ENCODE results near the gene MOAP1. TPM values are rescaled to one million over a fixed set of nuclear protein-coding genes. Genes with fewer than 3 reads are reported as not detected.

The MOAP1 gene
- total and polyA plus RNA-seq, 2 of the 8 experiments (the other 6 are each of a cell fraction or from before 2014, with no cell fraction given) = 18.3 to 20.1 TPM

DNA sequence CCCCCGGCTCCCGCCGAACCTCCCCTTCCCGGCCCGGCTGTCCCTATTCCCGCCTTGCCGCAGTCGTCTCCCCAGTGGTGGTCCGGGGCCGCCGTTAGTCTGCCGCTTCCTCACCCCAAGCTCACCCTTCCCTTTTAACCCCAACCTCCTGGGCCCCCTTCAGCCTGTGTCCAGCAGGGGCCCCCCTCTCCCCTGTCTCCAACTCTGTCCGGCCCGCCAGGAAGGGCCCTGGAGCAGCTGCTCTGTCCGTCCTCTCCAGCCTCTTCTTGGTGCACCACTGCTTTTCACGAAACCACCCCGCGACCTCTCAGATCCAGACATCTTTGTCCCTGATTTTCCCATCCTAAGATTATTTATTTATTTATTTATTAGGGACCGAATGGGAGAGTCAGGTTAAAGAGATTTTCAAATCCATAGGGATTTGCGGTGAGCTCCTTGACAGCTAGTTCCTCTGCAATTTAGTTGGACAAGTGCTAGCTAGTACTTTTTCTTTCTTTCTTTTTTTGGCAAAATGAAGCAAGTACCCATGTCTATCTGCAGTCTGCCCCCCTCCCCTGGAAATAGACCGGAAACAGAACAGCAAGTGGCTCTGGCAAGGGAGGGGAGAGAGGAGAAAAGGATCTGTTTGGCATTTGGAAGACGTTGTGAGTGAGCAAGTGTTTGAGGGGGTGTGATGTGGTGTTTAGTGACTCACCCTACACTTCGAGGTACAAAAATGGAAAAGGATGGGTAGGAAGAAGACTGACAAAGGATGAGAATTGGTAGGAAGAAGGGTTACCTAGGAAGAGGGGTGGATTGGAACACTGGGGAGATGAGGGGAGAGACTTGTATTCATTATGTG, 23.0 kb upstream of the MOAP1 start:
- H3K4ac ChIP-seq (replicated peaks; ENCODE audit: insufficient read length, low read depth, low read length) = no peak overlapping the region
- H3K23me2 ChIP-seq (ENCODE audit: low read depth, low read length) = peaks cover 7% of the 10 kb centered on the region
- peak overlapping the region; percentile 71; the same call in 1 of the 2 replicates for H2BK5ac ChIP-seq (ENCODE audit: low read depth, low read length)
- H3K9ac ChIP-seq (replicated peaks in 1 of 4; ENCODE audit: extremely low read depth in 1 of 4, low read depth in 3 of 4, low read length in 3 of 4) = peak overlapping the region; percentile 70 to 84 (median 76)
- no peak overlapping the region for H3K23ac ChIP-seq (ENCODE audit: insufficient read length)
- H4K5ac ChIP-seq (ENCODE audit: insufficient read length, low read depth, low read length) = no peak overlapping the region
- WGBS, 2 experiments (ENCODE audit: extremely low coverage in 1 of 2, insufficient coverage in 1 of 2, insufficient read length in 1 of 2, insufficient replicate concordance in 2 of 2, low coverage in 1 of 2, low lambda C conversion rate in 2 of 2, missing lambda C conversion rate in 1 of 2) = 2% methylated on average over 22 of the region's 23 CpGs; no CpG with 5 or more reads in 1 of the 2 experiments
- H3K27me3 ChIP-seq (replicated peaks in 1 of 4; ENCODE audit: control insufficient read depth in 3 of 4, extremely low read depth in 1 of 4, insufficient read depth in 3 of 4, low read length in 3 of 4) = no peaks in the 10 kb centered on the region
- FAIRE-seq (no peak), DNase-seq (ENCODE audit: low read depth in 1 of 2, low spot score in 2 of 2) (peak in 1 of 2 experiments; percentile 74)
- no peak overlapping the region for H2BK15ac ChIP-seq (ENCODE audit: low read length)
- no peak overlapping the region for H2BK120ac ChIP-seq (replicated peaks; ENCODE audit: low read depth, low read length)
- H3K4me1 ChIP-seq (replicated peaks in 1 of 4; ENCODE audit: control insufficient read depth in 3 of 4, insufficient read depth in 4 of 4, low read length in 3 of 4) = peaks cover 0 to 6% (median 4%) of the 10 kb centered on the region in 4 experiments; a peak in 3 of 7 replicates
- POLR2A ChIA-PET (ENCODE audit: partially characterized antibody) = interaction anchor here (1.4 to 3.5 kb wide), 2 partner anchors 9 to 24 kb away, joined by 3 to 25 read pairs; partner anchors contain the start of genes LYSET and MOAP1
- peak overlapping the region; percentile 59 for H4K8ac ChIP-seq (ENCODE audit: extremely low read depth, insufficient read depth, low read length)
- H3K27ac ChIP-seq (ENCODE audit: low read depth, low read length) = peak overlapping the region; percentile 6; the same call in 1 of the 2 replicates
- CTCF ChIA-PET (ENCODE audit: partially characterized antibody) = interaction anchor here (0.6 to 3.0 kb wide), 27 partner anchors 10 to 508 kb away, joined by 3 to 27 read pairs (median 4); partner anchors contain the start of genes LYSET and MOAP1
- peak overlapping the region; percentile 48; the same call in 1 of the 2 replicates for H3K18ac ChIP-seq (ENCODE audit: extremely low read depth, low read length)
- H3K14ac ChIP-seq (ENCODE audit: insufficient read length) = no peak overlapping the region
- H2AK5ac ChIP-seq (ENCODE audit: low read depth, low read length) = no peak overlapping the region
- H3K4me2 ChIP-seq (ENCODE audit: insufficient read depth in 1 of 2, low read depth in 2 of 2, low read length in 2 of 2) = peak overlapping the region; percentile 88 to 98
- peaks cover 0 to 14% (median 0%) of the 10 kb centered on the region in 4 experiments; a peak in 4 of 8 replicates for H3K36me3 ChIP-seq (ENCODE audit: control insufficient read depth in 2 of 4, insufficient read depth in 4 of 4, low read length in 3 of 4)
- H3K79me1 ChIP-seq (ENCODE audit: low read depth, low read length) = no peaks in the 10 kb centered on the region; the same call in 1 of the 2 replicates
- no peak overlapping the region; the same call in 1 of the 2 replicates for H2AFZ ChIP-seq (ENCODE audit: low read length)
- H3K9me3 ChIP-seq (ENCODE audit: insufficient read depth in 2 of 2, low read depth in 1 of 2, low read length in 1 of 2) = no peaks in the 10 kb centered on the region
- no peak overlapping the region for H2BK20ac ChIP-seq (ENCODE audit: low read length)
- peak overlapping the region; percentile 77 to 99 (median 93) for H3K4me3 ChIP-seq (ENCODE audit: extremely low read depth in 1 of 4, insufficient read depth in 2 of 4, low read depth in 3 of 4, low read length in 4 of 4)
- H3K56ac ChIP-seq (replicated peaks; ENCODE audit: insufficient read length, low read depth, low read length) = peak overlapping the region; percentile 78
- H2BK12ac ChIP-seq (ENCODE audit: low read depth, low read length) = no peak overlapping the region
- no peaks in the 10 kb centered on the region for H4K20me1 ChIP-seq (replicated peaks in 1 of 2; ENCODE audit: control insufficient read depth in 1 of 2, insufficient read depth in 2 of 2, low read length in 2 of 2)
- peaks cover 0 to 16% of the 10 kb centered on the region in 2 experiments; a peak in 3 of 4 replicates for H3K79me2 ChIP-seq (ENCODE audit: control insufficient read depth in 1 of 2, insufficient read depth in 2 of 2, low read length in 2 of 2)
- no peak overlapping the region for H4K91ac ChIP-seq (replicated peaks; ENCODE audit: insufficient read length, low read length)
- TF ChIP-seq RAD21 (IDR thresholded peaks at IDR 0.05 in 1 of 2, conservative IDR thresholded peaks at IDR 0.05 in 1 of 2; ENCODE audit: low read depth in 2 of 2, low read length in 2 of 2) = peak; percentile 64 to 78
- no peak for TF ChIP-seq RFX5 (IDR thresholded peaks at IDR 0.05; ENCODE audit: borderline replicate concordance, low read depth, low read length)
- peak; percentile 16 for TF ChIP-seq SAP30 (IDR thresholded peaks at IDR 0.05; ENCODE audit: insufficient read depth, insufficient replicate concordance, low read length)
- TF ChIP-seq, protein P1, sequence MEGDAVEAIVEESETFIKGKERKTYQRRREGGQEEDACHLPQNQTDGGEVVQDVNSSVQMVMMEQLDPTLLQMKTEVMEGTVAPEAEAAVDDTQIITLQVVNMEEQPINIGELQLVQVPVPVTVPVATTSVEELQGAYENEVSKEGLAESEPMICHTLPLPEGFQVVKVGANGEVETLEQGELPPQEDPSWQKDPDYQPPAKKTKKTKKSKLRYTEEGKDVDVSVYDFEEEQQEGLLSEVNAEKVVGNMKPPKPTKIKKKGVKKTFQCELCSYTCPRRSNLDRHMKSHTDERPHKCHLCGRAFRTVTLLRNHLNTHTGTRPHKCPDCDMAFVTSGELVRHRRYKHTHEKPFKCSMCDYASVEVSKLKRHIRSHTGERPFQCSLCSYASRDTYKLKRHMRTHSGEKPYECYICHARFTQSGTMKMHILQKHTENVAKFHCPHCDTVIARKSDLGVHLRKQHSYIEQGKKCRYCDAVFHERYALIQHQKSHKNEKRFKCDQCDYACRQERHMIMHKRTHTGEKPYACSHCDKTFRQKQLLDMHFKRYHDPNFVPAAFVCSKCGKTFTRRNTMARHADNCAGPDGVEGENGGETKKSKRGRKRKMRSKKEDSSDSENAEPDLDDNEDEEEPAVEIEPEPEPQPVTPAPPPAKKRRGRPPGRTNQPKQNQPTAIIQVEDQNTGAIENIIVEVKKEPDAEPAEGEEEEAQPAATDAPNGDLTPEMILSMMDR (IDR thresholded peaks at IDR 0.05; ENCODE audit: control extremely low read depth in 1 of 3, insufficient read depth in 1 of 3, low read depth in 1 of 3, low read length in 3 of 3) = peak; percentile 47 to 59 (median 53)
- no peak for TF ChIP-seq SP1 (IDR thresholded peaks at IDR 0.05; ENCODE audit: low read depth, low read length)
- TF ChIP-seq BCL11A (IDR thresholded peaks at IDR 0.05; ENCODE audit: low read depth in 2 of 2, low read length in 2 of 2) = no peak
- peak; percentile 15; the same call in 1 of the 2 replicates for TF ChIP-seq PHF8 (conservative IDR thresholded peaks at IDR 0.05; ENCODE audit: low read depth, low read length)
